ENCODE measurements around the gene L2HGDH.
A peak's percentile ranks its signal among the peaks of the same experiment; 100 is the strongest.

The L2HGDH gene

DNA sequence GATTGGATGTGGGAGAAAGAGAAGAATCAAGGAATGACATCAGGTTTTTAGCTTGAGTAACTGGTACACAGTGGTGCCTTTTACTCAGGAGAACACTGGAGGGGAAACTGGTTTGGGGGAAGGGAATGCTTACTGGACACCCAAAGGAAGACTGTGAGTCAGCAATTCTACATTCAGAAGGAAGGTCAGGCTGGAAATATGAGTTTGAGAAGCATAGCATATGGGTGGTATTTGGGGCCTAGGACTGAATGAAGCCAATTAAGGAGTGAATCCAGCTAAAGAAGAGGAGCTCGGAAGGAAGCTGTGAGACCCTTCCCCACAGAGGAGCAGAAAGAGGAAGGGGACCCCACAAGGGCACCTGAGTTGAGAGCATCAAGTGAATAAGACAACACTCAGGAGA is 35.5 kb upstream of the L2HGDH start:
- in situ Hi-C loops (cut with HindIII; ENCODE audit: low sequenced_read_pairs) = no loop called here
- DNase-seq (ENCODE audit: low read depth) = no peak
- TF ChIP-seq, protein P1, sequence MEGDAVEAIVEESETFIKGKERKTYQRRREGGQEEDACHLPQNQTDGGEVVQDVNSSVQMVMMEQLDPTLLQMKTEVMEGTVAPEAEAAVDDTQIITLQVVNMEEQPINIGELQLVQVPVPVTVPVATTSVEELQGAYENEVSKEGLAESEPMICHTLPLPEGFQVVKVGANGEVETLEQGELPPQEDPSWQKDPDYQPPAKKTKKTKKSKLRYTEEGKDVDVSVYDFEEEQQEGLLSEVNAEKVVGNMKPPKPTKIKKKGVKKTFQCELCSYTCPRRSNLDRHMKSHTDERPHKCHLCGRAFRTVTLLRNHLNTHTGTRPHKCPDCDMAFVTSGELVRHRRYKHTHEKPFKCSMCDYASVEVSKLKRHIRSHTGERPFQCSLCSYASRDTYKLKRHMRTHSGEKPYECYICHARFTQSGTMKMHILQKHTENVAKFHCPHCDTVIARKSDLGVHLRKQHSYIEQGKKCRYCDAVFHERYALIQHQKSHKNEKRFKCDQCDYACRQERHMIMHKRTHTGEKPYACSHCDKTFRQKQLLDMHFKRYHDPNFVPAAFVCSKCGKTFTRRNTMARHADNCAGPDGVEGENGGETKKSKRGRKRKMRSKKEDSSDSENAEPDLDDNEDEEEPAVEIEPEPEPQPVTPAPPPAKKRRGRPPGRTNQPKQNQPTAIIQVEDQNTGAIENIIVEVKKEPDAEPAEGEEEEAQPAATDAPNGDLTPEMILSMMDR (IDR thresholded peaks at IDR 0.05; ENCODE audit: low read depth, low read length, missing control alignments) = no peak
- H3K4me3 ChIP-seq (ENCODE audit: low read depth, low read length) = no peak overlapping the region

DNA sequence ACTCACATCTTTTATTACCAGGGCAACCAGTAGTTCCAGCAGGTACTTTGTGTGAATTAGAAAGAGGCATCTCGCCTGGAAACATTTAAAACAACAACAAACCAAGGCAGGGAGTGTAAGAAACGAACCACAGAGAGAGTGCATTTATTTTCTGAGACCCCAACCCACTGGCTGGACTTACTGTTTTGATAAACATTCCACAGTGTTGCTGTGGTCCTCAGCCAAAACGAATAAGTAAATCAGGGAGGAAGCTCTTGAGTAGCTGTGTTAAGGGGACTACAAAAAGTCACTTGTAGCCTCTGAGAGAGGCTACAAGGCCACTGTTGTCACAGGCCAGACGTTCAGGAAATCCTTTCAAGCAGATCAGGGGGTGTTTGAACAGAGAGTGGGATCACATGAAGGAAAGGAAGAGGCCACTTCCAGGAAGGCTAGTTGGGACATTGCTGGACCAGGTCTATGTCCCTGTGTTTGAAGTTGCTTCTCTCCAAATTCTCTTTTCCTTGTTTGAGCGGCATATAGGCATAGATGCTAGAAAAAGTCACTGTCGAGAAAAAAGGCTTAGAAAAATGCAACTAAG is 33.9 kb upstream of the L2HGDH start:
- TF ChIP-seq, protein P1 (IDR thresholded peaks at IDR 0.05; ENCODE audit: low read depth, low read length, missing control alignments) = no peak
- no peak for DNase-seq (ENCODE audit: low read depth)
- in situ Hi-C loops (cut with HindIII; ENCODE audit: low sequenced_read_pairs) = no loop called here

DNA sequence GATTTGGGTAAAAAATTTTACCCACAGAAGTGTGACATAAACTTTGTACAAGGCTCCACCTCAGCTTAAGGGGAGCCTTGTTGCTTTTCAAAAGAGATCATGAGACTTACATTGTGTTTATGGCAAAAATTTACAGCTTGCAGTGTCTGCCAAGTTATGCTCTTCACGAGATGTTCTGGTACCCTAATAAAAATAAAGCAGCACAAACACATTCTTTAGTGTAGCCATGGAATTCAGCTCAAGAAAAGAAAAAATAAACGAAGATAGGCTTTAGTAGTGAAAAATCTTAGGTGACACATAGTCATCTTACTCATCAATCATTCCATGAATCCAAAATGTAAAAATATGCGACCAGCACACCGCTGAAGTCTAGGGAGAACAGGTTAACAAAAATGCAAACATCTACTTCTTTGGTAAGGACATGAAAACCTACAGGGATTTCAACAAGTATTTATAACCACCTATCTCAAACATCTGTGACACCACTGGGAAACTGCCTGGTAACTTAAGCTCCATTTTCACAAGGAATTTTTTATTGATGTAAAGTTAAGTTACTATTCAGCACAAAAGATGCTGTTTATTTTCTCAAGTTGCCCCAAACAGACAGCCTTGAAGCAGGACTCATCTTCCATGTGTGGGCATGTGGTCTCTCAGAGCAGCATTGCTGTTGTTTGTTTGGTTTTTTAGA is 33.0 kb upstream of the L2HGDH start:
- in situ Hi-C loops (cut with HindIII; ENCODE audit: low sequenced_read_pairs) = no loop called here
- H3K4me3 ChIP-seq (ENCODE audit: low read depth, low read length) = no peak overlapping the region
- TF ChIP-seq, protein P1 (IDR thresholded peaks at IDR 0.05; ENCODE audit: low read depth, low read length, missing control alignments) = no peak
- DNase-seq (ENCODE audit: low read depth) = no peak

More for the DNA sequence above, 33.9 kb upstream of the L2HGDH start:
- no peak overlapping the region for H3K4me3 ChIP-seq (ENCODE audit: low read depth, low read length)

DNA sequence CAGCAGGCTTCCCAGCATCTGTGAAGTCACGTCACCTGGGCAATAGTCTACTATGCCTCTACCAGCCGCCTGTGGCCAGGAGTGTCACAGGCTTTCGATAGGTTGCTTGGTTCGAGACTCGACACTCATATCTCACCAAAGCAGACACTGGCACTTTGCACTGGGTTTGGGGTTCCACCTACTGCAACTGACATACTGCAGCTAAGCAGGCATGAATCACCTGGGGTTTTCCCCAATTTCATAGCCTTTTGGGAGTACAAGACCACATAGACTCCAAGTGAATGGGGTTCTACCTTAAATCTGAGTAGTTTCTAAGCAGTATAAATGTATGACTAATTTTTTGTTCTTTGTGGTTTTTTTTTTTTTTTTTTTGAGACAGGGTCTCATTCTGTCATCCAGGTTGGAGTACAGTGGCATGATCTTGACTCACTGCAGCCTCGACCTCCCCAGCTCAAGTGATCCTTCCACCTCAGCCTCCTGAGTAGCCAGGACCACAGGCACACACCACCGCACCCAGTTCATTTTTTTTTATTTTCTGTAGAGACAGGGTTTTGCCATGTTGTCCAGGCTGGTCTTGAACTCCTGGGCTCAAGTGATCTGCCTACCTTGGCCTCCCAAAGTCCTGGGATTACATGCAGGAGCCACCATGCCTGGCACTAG is 32.2 kb upstream of the L2HGDH start:
- in situ Hi-C loops (cut with HindIII; ENCODE audit: low sequenced_read_pairs) = no loop called here
- H3K4me3 ChIP-seq (ENCODE audit: low read depth, low read length) = no peak overlapping the region
- TF ChIP-seq, protein P1 (IDR thresholded peaks at IDR 0.05; ENCODE audit: low read depth, low read length, missing control alignments) = no peak
- no peak for DNase-seq (ENCODE audit: low read depth)

DNA sequence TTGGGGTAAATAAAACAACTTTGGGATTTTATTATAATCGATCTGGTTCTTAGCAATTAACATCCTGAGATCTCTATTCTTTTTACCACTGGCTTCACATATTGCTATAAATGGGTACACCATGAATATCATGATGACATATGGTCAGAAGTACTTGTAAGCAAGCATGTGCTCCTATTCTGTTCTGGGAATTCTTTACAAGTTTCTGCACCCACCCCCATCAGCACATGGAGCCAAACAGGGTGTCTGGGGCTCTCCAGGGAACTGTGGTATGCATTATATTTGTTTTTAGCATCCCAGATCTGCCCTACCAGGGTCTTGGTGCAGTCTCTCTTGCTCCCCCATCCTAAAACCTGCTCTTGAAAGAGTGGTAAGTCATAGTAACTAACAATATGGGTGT is 31.4 kb upstream of the L2HGDH start:
- in situ Hi-C loops (cut with HindIII; ENCODE audit: low sequenced_read_pairs) = no loop called here
- no peak for DNase-seq (ENCODE audit: low read depth)
- H3K4me3 ChIP-seq (ENCODE audit: low read depth, low read length) = no peak overlapping the region
- TF ChIP-seq, protein P1 (IDR thresholded peaks at IDR 0.05; ENCODE audit: low read depth, low read length, missing control alignments) = no peak

DNA sequence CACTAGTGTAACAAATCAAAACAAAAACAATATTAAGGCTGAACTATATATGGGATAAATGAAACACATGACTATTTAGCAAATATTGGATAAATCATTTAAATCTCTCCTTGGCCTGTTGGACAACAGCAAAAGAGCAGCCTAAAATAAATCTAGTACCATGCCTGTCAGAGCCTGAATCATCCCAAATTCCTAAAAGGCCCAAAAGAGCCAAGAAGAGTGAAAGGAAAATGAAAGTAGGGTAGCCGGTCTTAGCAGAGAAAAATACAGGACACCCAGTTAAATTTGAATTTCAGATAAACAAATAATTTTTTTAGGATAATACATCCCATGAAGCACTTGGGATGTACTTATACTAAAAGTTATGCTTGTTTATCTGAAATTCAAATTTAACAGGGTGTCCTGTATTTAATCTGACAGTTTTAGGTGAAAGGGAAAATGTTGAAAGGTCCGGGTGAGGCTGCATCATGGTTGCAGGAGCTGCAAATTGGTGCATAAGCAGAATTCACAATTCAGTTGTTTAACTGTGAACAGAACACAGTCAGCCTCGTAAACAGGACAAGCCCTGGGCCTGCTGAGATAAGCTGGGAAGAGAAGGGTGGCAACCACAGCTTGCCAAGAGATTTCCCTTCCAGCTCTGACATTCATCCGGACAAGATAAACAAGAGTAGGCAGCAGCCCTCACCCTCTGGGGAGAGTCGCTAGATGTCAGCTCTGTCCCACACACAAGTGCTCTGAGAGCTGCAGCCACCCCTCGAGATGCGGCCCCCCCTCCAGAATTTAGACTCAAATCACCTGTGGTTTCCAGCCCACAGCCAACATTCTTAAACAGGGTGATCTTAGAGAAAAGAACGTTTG is 30.4 kb upstream of the L2HGDH start:
- TF ChIP-seq, protein P1 (IDR thresholded peaks at IDR 0.05; ENCODE audit: low read depth, low read length, missing control alignments) = peak; percentile 28
- DNase-seq (ENCODE audit: low read depth) = peak; percentile 61
- in situ Hi-C loops (cut with HindIII; ENCODE audit: low sequenced_read_pairs) = no loop called here
- no peak overlapping the region for H3K4me3 ChIP-seq (ENCODE audit: low read depth, low read length)
